ENCODE data around the gene ADH6.
"Not testable (repeated sequence)": the region's sequence is repeated elsewhere in the genome, so short reads cannot be mapped to it uniquely, and the experiment has no call there.

- not testable (repeated sequence) for TF ChIP-seq CTCF, EP300, POLR2AphosphoS5 (IDR thresholded peaks at IDR 0.05)
Measured at GRCh38 chr4:99189900-99190299, 29.1 kb downstream of the ADH6 start.
